HCT116 (cell line): ENCODE results near the gene MYH10.

Source experiments
- CBX3 ChIP-seq: IDR thresholded peaks from 2 replicates; pipeline ENCODE4 v1.6.1; 2012; ENCODE audit warnings: low read depth
- CTCF ChIP-seq, 3 experiments: fragments of 200-600 bp in 1 of 3; sonication (generic) in 1 of 3; IDR thresholded peaks in 2 of 3; conservative IDR thresholded peaks in 1 of 3; 2 replicates each; pipeline ENCODE4 v1.5.1; 2012 to 2017; ENCODE audit warnings: low read depth in 2 of 3, low read length in 2 of 3, antibody characterized with exemption in 1 of 3, borderline replicate concordance in 1 of 3, control low read depth in 1 of 3, mild to moderate bottlenecking in 1 of 3, mixed read lengths in 1 of 3, mixed run types in 1 of 3, moderate library complexity in 1 of 3; ENCODE audit not compliant: insufficient read depth in 1 of 3
- EZH2 ChIP-seq: fragments of 200-600 bp; sonication (generic); IDR thresholded peaks from 2 replicates; pipeline ENCODE4 v1.6.1; 2017; ENCODE audit warnings: antibody characterized with exemption, mixed run types
- EZH2phosphoT487 ChIP-seq: fragments of 200-600 bp; IDR thresholded peaks from 2 replicates; pipeline ENCODE4 v1.6.1; 2018; ENCODE audit warnings: antibody characterized with exemption, borderline replicate concordance
- POLR2A ChIP-seq: IDR thresholded peaks from 2 replicates; pipeline ENCODE4 v1.7.0; 2011; ENCODE audit warnings: borderline replicate concordance; ENCODE audit not compliant: insufficient read depth, insufficient read length; ENCODE audit errors: extremely low read depth
- POLR2AphosphoS5 ChIP-seq: IDR thresholded peaks from 2 replicates; pipeline ENCODE4 v1.6.1; 2011; ENCODE audit warnings: mild to moderate bottlenecking, low read depth, low read length, moderate library complexity
- ZBTB33 ChIP-seq: IDR thresholded peaks from 2 replicates; pipeline ENCODE4 v1.6.1; 2011; ENCODE audit warnings: mild to moderate bottlenecking, low read length, moderate library complexity; ENCODE audit not compliant: insufficient replicate concordance; ENCODE audit errors: extremely low read depth

GRCh38 chr17:8447799-8448198, 182.7 kb downstream of the MYH10 start:
- no peak for TF ChIP-seq CBX3
- no peak for TF ChIP-seq CTCF (IDR thresholded peaks at IDR 0.05 in 2 of 3, conservative IDR thresholded peaks at IDR 0.05 in 1 of 3; ENCODE audit: borderline replicate concordance in 1 of 3, insufficient read depth in 1 of 3, low read depth in 2 of 3, low read length in 2 of 3)
- TF ChIP-seq ZBTB33 = no peak
- TF ChIP-seq POLR2A = no peak
- TF ChIP-seq EZH2phosphoT487 = no peak
- TF ChIP-seq POLR2AphosphoS5 = no peak
- no peak for TF ChIP-seq EZH2
